Measurements from ENCODE around the gene C1orf216. TPM values are rescaled to one million over a fixed set of nuclear protein-coding genes. Genes with fewer than 3 reads are reported as not detected.

The C1orf216 gene
- total RNA-seq, 1 donor from 2014 or later: 10.0 TPM

- no peak overlapping the region for H3K4me3 Mint-ChIP-seq
- no peak for TF ChIP-seq CTCF (conservative IDR thresholded peaks at IDR 0.05)
- H3K4me1 Mint-ChIP-seq (ENCODE audit: unreplicated experiment): no peaks in the 10 kb centered on the region
- no peak overlapping the region for H3K27ac Mint-ChIP-seq
- DNase-seq (ENCODE audit: extremely low spot score, unreplicated experiment): no peak
- no peaks in the 10 kb centered on the region for H3K9me3 Mint-ChIP-seq
- no peaks in the 10 kb centered on the region for H3K36me3 Mint-ChIP-seq
- H3K27me3 Mint-ChIP-seq: peaks cover 56% of the 10 kb centered on the region
Observed at GRCh38 chr1:35680271-35680670, 38.4 kb downstream of the C1orf216 start.

GRCh38 chr1:35675773-35676172, 42.9 kb downstream of the C1orf216 start:
- no peaks in the 10 kb centered on the region for H3K9me3 Mint-ChIP-seq
- no peaks in the 10 kb centered on the region for H3K36me3 Mint-ChIP-seq
- no peak for DNase-seq (ENCODE audit: extremely low spot score, unreplicated experiment)
- TF ChIP-seq CTCF (conservative IDR thresholded peaks at IDR 0.05): no peak
- peaks cover 47% of the 10 kb centered on the region for H3K27me3 Mint-ChIP-seq
- no peak overlapping the region for H3K4me3 Mint-ChIP-seq
- no peak overlapping the region for H3K27ac Mint-ChIP-seq
- no peaks in the 10 kb centered on the region for H3K4me1 Mint-ChIP-seq (ENCODE audit: unreplicated experiment)

GRCh38 chr1:35674111-35674510, 44.6 kb downstream of the C1orf216 start:
- H3K27ac Mint-ChIP-seq: no peak overlapping the region
- no peaks in the 10 kb centered on the region for H3K36me3 Mint-ChIP-seq
- TF ChIP-seq CTCF (conservative IDR thresholded peaks at IDR 0.05): no peak
- no peaks in the 10 kb centered on the region for H3K9me3 Mint-ChIP-seq
- H3K4me1 Mint-ChIP-seq (ENCODE audit: unreplicated experiment): no peaks in the 10 kb centered on the region
- no peak overlapping the region for H3K4me3 Mint-ChIP-seq
- H3K27me3 Mint-ChIP-seq: peaks cover 42% of the 10 kb centered on the region
- no peak for DNase-seq (ENCODE audit: extremely low spot score, unreplicated experiment)

GRCh38 chr1:35672116-35672515, 46.6 kb downstream of the C1orf216 start:
- H3K4me1 Mint-ChIP-seq (ENCODE audit: unreplicated experiment): no peaks in the 10 kb centered on the region
- no peak for TF ChIP-seq CTCF (conservative IDR thresholded peaks at IDR 0.05)
- H3K9me3 Mint-ChIP-seq: no peaks in the 10 kb centered on the region
- H3K36me3 Mint-ChIP-seq: no peaks in the 10 kb centered on the region
- H3K4me3 Mint-ChIP-seq: no peak overlapping the region
- H3K27me3 Mint-ChIP-seq: peaks cover 42% of the 10 kb centered on the region
- no peak overlapping the region for H3K27ac Mint-ChIP-seq
- DNase-seq (ENCODE audit: extremely low spot score, unreplicated experiment): no peak

GRCh38 chr1:35668506-35668905, 50.2 kb downstream of the C1orf216 start:
- no peak for DNase-seq (ENCODE audit: extremely low spot score, unreplicated experiment)
- H3K36me3 Mint-ChIP-seq: no peaks in the 10 kb centered on the region
- no peak overlapping the region for H3K4me3 Mint-ChIP-seq
- H3K27me3 Mint-ChIP-seq: peaks cover 51% of the 10 kb centered on the region
- no peak for TF ChIP-seq CTCF (conservative IDR thresholded peaks at IDR 0.05)
- no peaks in the 10 kb centered on the region for H3K4me1 Mint-ChIP-seq (ENCODE audit: unreplicated experiment)
- H3K27ac Mint-ChIP-seq: no peak overlapping the region
- H3K9me3 Mint-ChIP-seq: no peaks in the 10 kb centered on the region

- H3K4me3 Mint-ChIP-seq: no peak overlapping the region
- DNase-seq (ENCODE audit: extremely low spot score, unreplicated experiment): no peak
- H3K27ac Mint-ChIP-seq: no peak overlapping the region
- peaks cover 46% of the 10 kb centered on the region for H3K27me3 Mint-ChIP-seq
- H3K4me1 Mint-ChIP-seq (ENCODE audit: unreplicated experiment): no peaks in the 10 kb centered on the region
- H3K36me3 Mint-ChIP-seq: no peaks in the 10 kb centered on the region
- no peak for TF ChIP-seq CTCF (conservative IDR thresholded peaks at IDR 0.05)
- H3K9me3 Mint-ChIP-seq: no peaks in the 10 kb centered on the region
Observed at GRCh38 chr1:35666916-35667315, 51.8 kb downstream of the C1orf216 start.
